ENCODE measurements around the gene PTBP3.

DNA sequence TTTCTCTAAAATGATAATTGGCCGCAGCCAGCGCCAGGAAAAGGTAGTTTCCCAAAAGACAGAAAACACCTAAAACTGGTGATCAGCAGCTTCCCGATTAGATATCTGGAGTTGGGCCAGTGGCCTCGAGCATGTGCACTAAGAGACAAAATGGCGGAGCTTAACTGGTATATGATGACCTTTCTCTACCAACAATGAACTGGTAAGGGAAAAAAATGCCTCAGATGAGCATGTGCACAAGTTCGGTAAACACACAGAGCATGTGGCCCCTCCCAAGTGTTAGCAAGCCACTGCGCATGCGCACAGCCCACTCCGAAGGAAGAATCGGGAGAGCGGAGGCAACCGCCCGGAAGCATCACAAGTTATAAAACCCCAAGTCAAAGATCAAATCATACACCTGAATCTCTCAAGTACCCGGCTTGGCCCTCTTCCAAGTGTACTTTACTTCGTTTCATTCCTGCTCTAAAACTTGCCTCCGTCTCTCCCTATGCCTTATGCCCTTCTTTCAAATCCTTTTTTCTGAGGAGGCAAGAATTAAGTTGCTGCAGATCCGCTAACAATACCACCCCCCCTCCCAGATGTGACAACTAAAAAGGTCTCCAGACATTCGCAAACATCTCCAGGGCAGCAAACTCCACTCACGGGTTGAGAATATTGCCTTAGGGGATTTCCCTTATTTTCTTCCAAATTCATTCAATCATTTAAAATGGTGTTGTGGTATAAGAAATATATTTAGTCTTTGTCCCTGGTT is 15.0 kb upstream of the PTBP3 start:
- TF ChIP-seq, protein P1, sequence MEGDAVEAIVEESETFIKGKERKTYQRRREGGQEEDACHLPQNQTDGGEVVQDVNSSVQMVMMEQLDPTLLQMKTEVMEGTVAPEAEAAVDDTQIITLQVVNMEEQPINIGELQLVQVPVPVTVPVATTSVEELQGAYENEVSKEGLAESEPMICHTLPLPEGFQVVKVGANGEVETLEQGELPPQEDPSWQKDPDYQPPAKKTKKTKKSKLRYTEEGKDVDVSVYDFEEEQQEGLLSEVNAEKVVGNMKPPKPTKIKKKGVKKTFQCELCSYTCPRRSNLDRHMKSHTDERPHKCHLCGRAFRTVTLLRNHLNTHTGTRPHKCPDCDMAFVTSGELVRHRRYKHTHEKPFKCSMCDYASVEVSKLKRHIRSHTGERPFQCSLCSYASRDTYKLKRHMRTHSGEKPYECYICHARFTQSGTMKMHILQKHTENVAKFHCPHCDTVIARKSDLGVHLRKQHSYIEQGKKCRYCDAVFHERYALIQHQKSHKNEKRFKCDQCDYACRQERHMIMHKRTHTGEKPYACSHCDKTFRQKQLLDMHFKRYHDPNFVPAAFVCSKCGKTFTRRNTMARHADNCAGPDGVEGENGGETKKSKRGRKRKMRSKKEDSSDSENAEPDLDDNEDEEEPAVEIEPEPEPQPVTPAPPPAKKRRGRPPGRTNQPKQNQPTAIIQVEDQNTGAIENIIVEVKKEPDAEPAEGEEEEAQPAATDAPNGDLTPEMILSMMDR (IDR thresholded peaks at IDR 0.05; ENCODE audit: poor library complexity, severe bottlenecking), result no peak
- TF ChIP-seq TAF1 (IDR thresholded peaks at IDR 0.05; ENCODE audit: low read depth) (no peak), SMC3 (conservative IDR thresholded peaks at IDR 0.05; ENCODE audit: poor library complexity) (no peak), EZH2 (IDR thresholded peaks at IDR 0.05; ENCODE audit: borderline replicate concordance, insufficient read depth, low read length, poor library complexity, severe bottlenecking) (no peak), RAD21 (conservative IDR thresholded peaks at IDR 0.05) (no peak), POLR2AphosphoS5 (IDR thresholded peaks at IDR 0.05) (no peak)
- TF ChIP-seq, protein P2, sequence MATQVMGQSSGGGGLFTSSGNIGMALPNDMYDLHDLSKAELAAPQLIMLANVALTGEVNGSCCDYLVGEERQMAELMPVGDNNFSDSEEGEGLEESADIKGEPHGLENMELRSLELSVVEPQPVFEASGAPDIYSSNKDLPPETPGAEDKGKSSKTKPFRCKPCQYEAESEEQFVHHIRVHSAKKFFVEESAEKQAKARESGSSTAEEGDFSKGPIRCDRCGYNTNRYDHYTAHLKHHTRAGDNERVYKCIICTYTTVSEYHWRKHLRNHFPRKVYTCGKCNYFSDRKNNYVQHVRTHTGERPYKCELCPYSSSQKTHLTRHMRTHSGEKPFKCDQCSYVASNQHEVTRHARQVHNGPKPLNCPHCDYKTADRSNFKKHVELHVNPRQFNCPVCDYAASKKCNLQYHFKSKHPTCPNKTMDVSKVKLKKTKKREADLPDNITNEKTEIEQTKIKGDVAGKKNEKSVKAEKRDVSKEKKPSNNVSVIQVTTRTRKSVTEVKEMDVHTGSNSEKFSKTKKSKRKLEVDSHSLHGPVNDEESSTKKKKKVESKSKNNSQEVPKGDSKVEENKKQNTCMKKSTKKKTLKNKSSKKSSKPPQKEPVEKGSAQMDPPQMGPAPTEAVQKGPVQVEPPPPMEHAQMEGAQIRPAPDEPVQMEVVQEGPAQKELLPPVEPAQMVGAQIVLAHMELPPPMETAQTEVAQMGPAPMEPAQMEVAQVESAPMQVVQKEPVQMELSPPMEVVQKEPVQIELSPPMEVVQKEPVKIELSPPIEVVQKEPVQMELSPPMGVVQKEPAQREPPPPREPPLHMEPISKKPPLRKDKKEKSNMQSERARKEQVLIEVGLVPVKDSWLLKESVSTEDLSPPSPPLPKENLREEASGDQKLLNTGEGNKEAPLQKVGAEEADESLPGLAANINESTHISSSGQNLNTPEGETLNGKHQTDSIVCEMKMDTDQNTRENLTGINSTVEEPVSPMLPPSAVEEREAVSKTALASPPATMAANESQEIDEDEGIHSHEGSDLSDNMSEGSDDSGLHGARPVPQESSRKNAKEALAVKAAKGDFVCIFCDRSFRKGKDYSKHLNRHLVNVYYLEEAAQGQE (IDR thresholded peaks at IDR 0.05; ENCODE audit: borderline replicate concordance), result no peak

All from neural cell (in vitro differentiated cells).